ENCODE data around the gene NOL6. TPM values are rescaled to one million over a fixed set of nuclear protein-coding genes. Genes with fewer than 3 reads are reported as not detected.
"Not testable (repeated sequence)": the region's sequence is repeated elsewhere in the genome, so short reads cannot be mapped to it uniquely, and the experiment has no call there.

The NOL6 gene
- total and polyA plus RNA-seq, 2 of the 13 experiments (the other 11 are each of a cell fraction or from before 2014, with no cell fraction given) = 17.0 to 30.2 TPM

- H3K4me1 ChIP-seq (ENCODE audit: insufficient read depth, low read length); H3K27ac ChIP-seq (ENCODE audit: extremely low read length, insufficient read depth, low read length); ATAC-seq; intact Hi-C loops (cut with micrococcal nuclease; ENCODE audit: unreplicated experiment); H4K20me1 ChIP-seq (ENCODE audit: insufficient read depth, low read length); H3K9me3 ChIP-seq (ENCODE audit: low read length); H3K27me3 ChIP-seq (ENCODE audit: control insufficient read depth in 1 of 2, insufficient read depth in 2 of 2, low read length in 2 of 2); H3K9ac ChIP-seq (ENCODE audit: insufficient read depth, low read depth, low read length); H3K4me2 ChIP-seq (ENCODE audit: low read depth, low read length); FAIRE-seq; H2AFZ ChIP-seq (ENCODE audit: low read length); H3K36me3 ChIP-seq (replicated peaks in 1 of 2; ENCODE audit: control insufficient read depth in 1 of 2, insufficient read depth in 2 of 2, low read length in 2 of 2); DNase-seq (ENCODE audit: low spot score); H3K79me2 ChIP-seq (ENCODE audit: insufficient read depth, low read length); CTCF ChIA-PET (ENCODE audit: low intra/inter-chr PET ratio, low total read pairs); in situ Hi-C loops (cut with HindIII; ENCODE audit: extremely low pct_ligation_motif_present, low pct_unique_long_range_greater_than_20kb); H3K4me3 ChIP-seq (replicated peaks in 1 of 3; ENCODE audit: insufficient read depth in 1 of 3, low read depth in 2 of 3, low read length in 3 of 3); POLR2A ChIA-PET; BruUV-seq (replicated peaks): not testable (repeated sequence)
- TF ChIP-seq RAD51 (IDR thresholded peaks at IDR 0.05; ENCODE audit: borderline replicate concordance) = peak; percentile 15; the same call in 1 of the 2 replicates
- WGBS (ENCODE audit: low lambda C conversion rate) = 3% methylated on average over 2 of the region's 2 CpGs
These were observed 20.1 kb upstream of the NOL6 start for GRCh38 chr9:33493819-33494218.

- ChIA-PET POLR2A (no interaction called here), CTCF (ENCODE audit: low intra/inter-chr PET ratio, low total read pairs) (no interaction called here)
- FAIRE-seq (no peak), DNase-seq (ENCODE audit: low spot score) (no peak), ATAC-seq (no peak)
- Histone ChIP-seq H3K9me3 (ENCODE audit: low read length) (no peaks in the 10 kb centered on the region), H3K36me3 (replicated peaks in 1 of 2; ENCODE audit: control insufficient read depth in 1 of 2, insufficient read depth in 2 of 2, low read length in 2 of 2) (no peaks in the 10 kb centered on the region), H2AFZ (ENCODE audit: low read length) (no peak overlapping the region), H3K4me1 (ENCODE audit: insufficient read depth, low read length) (no peaks in the 10 kb centered on the region), H3K27ac (ENCODE audit: extremely low read length, insufficient read depth, low read length) (no peak overlapping the region), H4K20me1 (ENCODE audit: insufficient read depth, low read length) (no peaks in the 10 kb centered on the region), H3K9ac (ENCODE audit: insufficient read depth, low read depth, low read length) (no peak overlapping the region), H3K79me2 (ENCODE audit: insufficient read depth, low read length) (no peaks in the 10 kb centered on the region), H3K4me3 (replicated peaks in 1 of 3; ENCODE audit: insufficient read depth in 1 of 3, low read depth in 2 of 3, low read length in 3 of 3) (no peak overlapping the region), H3K27me3 (ENCODE audit: control insufficient read depth in 1 of 2, insufficient read depth in 2 of 2, low read length in 2 of 2) (no peaks in the 10 kb centered on the region), H3K4me2 (ENCODE audit: low read depth, low read length) (no peak overlapping the region)
- WGBS (ENCODE audit: low lambda C conversion rate) = 5% methylated on average over 2 of the region's 2 CpGs
- no TSS peak for BruUV-seq (replicated peaks)
- TF ChIP-seq ZNF574 (CRISPR knock-in tag; IDR thresholded peaks at IDR 0.05) (no peak), MXD4 (CRISPR knock-in tag; IDR thresholded peaks at IDR 0.05) (no peak), NCOR1 (IDR thresholded peaks at IDR 0.05; ENCODE audit: borderline replicate concordance, low read length) (no peak), POLR2AphosphoS2 (IDR thresholded peaks at IDR 0.05; ENCODE audit: low read depth, low read length) (no peak), NFE2L2 (IDR thresholded peaks at IDR 0.05; ENCODE audit: low read length) (no peak), KMT2B (CRISPR knock-in tag; IDR thresholded peaks at IDR 0.05) (no peak), ZNF672 (CRISPR knock-in tag; IDR thresholded peaks at IDR 0.05) (no peak), ZNF337 (CRISPR knock-in tag; IDR thresholded peaks at IDR 0.05; ENCODE audit: borderline replicate concordance, low read depth) (no peak), ZNF17 (CRISPR knock-in tag; IDR thresholded peaks at IDR 0.05) (no peak), ZNF275 (CRISPR knock-in tag; IDR thresholded peaks at IDR 0.05; ENCODE audit: borderline replicate concordance) (no peak), TCF7 (IDR thresholded peaks at IDR 0.05; ENCODE audit: low read depth) (no peak), ZNF343 (CRISPR knock-in tag; IDR thresholded peaks at IDR 0.05) (no peak)
- intact Hi-C loops (cut with micrococcal nuclease; ENCODE audit: unreplicated experiment) (no loop called here), in situ Hi-C loops (cut with HindIII; ENCODE audit: extremely low pct_ligation_motif_present, low pct_unique_long_range_greater_than_20kb) (no loop called here)
These were observed 15.3 kb upstream of the NOL6 start for GRCh38 chr9:33489066-33489465.

Measured in HepG2 (cell line).